ENCODE data around the gene WSCD2.
A peak's percentile ranks its signal among the peaks of the same experiment; 100 is the strongest.

Gene WSCD2

GRCh38 chr12:108170164-108170563, 41.1 kb downstream of the WSCD2 start:
- no peak for DNase-seq

GRCh38 chr12:108172033-108172432, 42.9 kb downstream of the WSCD2 start:
- DNase-seq = no peak

- no peak for DNase-seq
Observed at GRCh38 chr12:108173160-108173559, 44.1 kb downstream of the WSCD2 start.

- DNase-seq = no peak
Observed at GRCh38 chr12:108173892-108174291, 44.8 kb downstream of the WSCD2 start.

GRCh38 chr12:108174641-108175040, 45.6 kb downstream of the WSCD2 start:
- DNase-seq = no peak

- DNase-seq = peak in 1 of 2 donors; percentile 7
Observed at GRCh38 chr12:108175310-108175709, 46.2 kb downstream of the WSCD2 start.

GRCh38 chr12:108176292-108176691, 47.2 kb downstream of the WSCD2 start:
- no peak for DNase-seq

GRCh38 chr12:108177131-108177530, 48.0 kb downstream of the WSCD2 start:
- DNase-seq = no peak

- no peak for DNase-seq
Observed at GRCh38 chr12:108179305-108179704, 50.2 kb downstream of the WSCD2 start.

GRCh38 chr12:108180255-108181094, 51.4 kb downstream of the WSCD2 start:
- DNase-seq = no peak

- DNase-seq = no peak
Observed at GRCh38 chr12:108181095-108181454, 52.0 kb downstream of the WSCD2 start.

GRCh38 chr12:108182096-108182495, 53.0 kb downstream of the WSCD2 start:
- no peak for DNase-seq

GRCh38 chr12:108185002-108185401, 55.9 kb downstream of the WSCD2 start:
- no peak for DNase-seq

- no peak for DNase-seq
Observed at GRCh38 chr12:108187831-108188230, 58.7 kb downstream of the WSCD2 start.

GRCh38 chr12:108190529-108190928, 61.4 kb downstream of the WSCD2 start:
- DNase-seq = no peak

GRCh38 chr12:108191086-108191485, 62.0 kb downstream of the WSCD2 start:
- no peak for DNase-seq

- DNase-seq = no peak
Observed at GRCh38 chr12:108191938-108192337, 62.9 kb downstream of the WSCD2 start.

GRCh38 chr12:108193493-108193892, 64.4 kb downstream of the WSCD2 start:
- no peak for DNase-seq

- peak; percentile 5 to 18 for DNase-seq
Observed at GRCh38 chr12:108193917-108194316, 64.8 kb downstream of the WSCD2 start.

- DNase-seq = no peak
Observed at GRCh38 chr12:108194585-108194984, 65.5 kb downstream of the WSCD2 start.

- DNase-seq = no peak
Observed at GRCh38 chr12:108196319-108196718, 67.2 kb downstream of the WSCD2 start.

- no peak for DNase-seq
Observed at GRCh38 chr12:108196921-108197320, 67.8 kb downstream of the WSCD2 start.

GRCh38 chr12:108198043-108198442, 69.0 kb downstream of the WSCD2 start:
- no peak for DNase-seq

- no peak for DNase-seq
Observed at GRCh38 chr12:108199106-108199505, 70.0 kb downstream of the WSCD2 start.

- DNase-seq = no peak
Observed at GRCh38 chr12:108201808-108202207, 72.7 kb downstream of the WSCD2 start.

All from CD4-positive, alpha-beta T cell treated with Interferon alpha-2 for 1 hour (primary cell).